ENCODE data around the gene PRKAG2.

Gene PRKAG2

GRCh38 chr7:151857866-151858450 is 19.0 kb downstream of the PRKAG2 start:
- H3K4me3 ChIP-seq (ENCODE audit: low read depth, low read length): no peak overlapping the region
- TF ChIP-seq CTCF (IDR thresholded peaks at IDR 0.05; ENCODE audit: low read depth, low read length): no peak

- no peak overlapping the region for H3K4me3 ChIP-seq (ENCODE audit: low read depth, low read length)
- TF ChIP-seq CTCF (IDR thresholded peaks at IDR 0.05; ENCODE audit: low read depth, low read length): no peak
Measured at GRCh38 chr7:151857412-151857811, 19.5 kb downstream of the PRKAG2 start.

- H3K4me3 ChIP-seq (ENCODE audit: low read depth, low read length): no peak overlapping the region
- TF ChIP-seq CTCF (IDR thresholded peaks at IDR 0.05; ENCODE audit: low read depth, low read length): no peak
Measured at GRCh38 chr7:151856516-151856915, 20.4 kb downstream of the PRKAG2 start.

- H3K4me3 ChIP-seq (ENCODE audit: low read depth, low read length): no peak overlapping the region
- no peak for TF ChIP-seq CTCF (IDR thresholded peaks at IDR 0.05; ENCODE audit: low read depth, low read length)
Measured at GRCh38 chr7:151856098-151856497, 20.8 kb downstream of the PRKAG2 start.

- H3K4me3 ChIP-seq (ENCODE audit: low read depth, low read length): no peak overlapping the region
Measured at GRCh38 chr7:151854720-151855071, 22.2 kb downstream of the PRKAG2 start.

GRCh38 chr7:151853896-151854719 is 22.8 kb downstream of the PRKAG2 start:
- no peak for TF ChIP-seq CTCF (IDR thresholded peaks at IDR 0.05; ENCODE audit: low read depth, low read length)
- H3K4me3 ChIP-seq (ENCODE audit: low read depth, low read length): no peak overlapping the region

More at GRCh38 chr7:151854720-151855071, 22.2 kb downstream of the PRKAG2 start:
- no peak for TF ChIP-seq CTCF (IDR thresholded peaks at IDR 0.05; ENCODE audit: low read depth, low read length)

Data from WI38 (cell line).